DND-41 (cell line): Measurements from ENCODE around the gene DEK.

ENCODE experiments used
- ATAC-seq: fragments of 200-7000 bp; cut with Tn5 transposase; 3 replicates; pipeline ENCODE4 v1.9.1; 2021; ENCODE audit warnings: low read depth; ENCODE audit not compliant: insufficient read depth
- DNase-seq: peaks from one replicate; pipeline ENCODE4 v3.0.0-alpha.2; 2020
- H2AFZ ChIP-seq: 2 replicates; pipeline ENCODE4 v1.6.0; 2012; ENCODE audit warnings: low read depth, low read length
- H3K27ac ChIP-seq: 2 replicates; pipeline ENCODE4 v1.5.1; 2012; ENCODE audit warnings: low read length, inconsistent platforms
- H3K27me3 ChIP-seq: fragments of 200-600 bp; sonication (generic); 2 replicates; pipeline ENCODE4 v1.6.0; 2012; ENCODE audit warnings: low read length, mild to moderate bottlenecking, inconsistent platforms; ENCODE audit not compliant: insufficient read depth, poor library complexity
- H3K36me3 ChIP-seq: 2 replicates; pipeline ENCODE4 v1.5.1; 2012; ENCODE audit warnings: low read length, inconsistent platforms; ENCODE audit not compliant: insufficient read depth
- H3K4me1 ChIP-seq: 2 replicates; pipeline ENCODE4 v1.5.1; 2012; ENCODE audit warnings: mild to moderate bottlenecking, low read length; ENCODE audit not compliant: insufficient read depth
- H3K4me2 ChIP-seq: 2 replicates; pipeline ENCODE4 v1.6.0; 2012; ENCODE audit warnings: mild to moderate bottlenecking, moderate library complexity, low read length, inconsistent platforms; ENCODE audit not compliant: insufficient read depth
- H3K4me3 ChIP-seq, 2 experiments: fragments of 200-600 bp in 1 of 2; shearing (Covaris generic) in 1 of 2; 2 replicates each; pipeline ENCODE4 v1.5.1; 2012 to 2016; ENCODE audit warnings: inconsistent platforms in 2 of 2, low read length in 2 of 2, mild to moderate bottlenecking in 2 of 2, low read depth in 1 of 2, moderate library complexity in 1 of 2
- H3K79me2 ChIP-seq: 2 replicates; pipeline ENCODE4 v1.6.0; 2012; ENCODE audit warnings: low read length, inconsistent platforms; ENCODE audit not compliant: insufficient read depth
- H3K9ac ChIP-seq: 2 replicates; pipeline ENCODE4 v1.6.0; 2012; ENCODE audit warnings: low read depth, mild to moderate bottlenecking, inconsistent platforms, low read length, moderate library complexity
- H3K9me3 ChIP-seq: 2 replicates; pipeline ENCODE4 v1.5.1; 2012; ENCODE audit warnings: low read length, moderate library complexity, mild to moderate bottlenecking, inconsistent platforms; ENCODE audit not compliant: insufficient read depth, severe bottlenecking
- H4K20me1 ChIP-seq: 2 replicates; pipeline ENCODE4 v1.6.0; 2012; ENCODE audit warnings: low read length; ENCODE audit not compliant: insufficient read depth
- EZH2 ChIP-seq: IDR thresholded peaks from 3 replicates; pipeline ENCODE4 v1.6.1; 2012; ENCODE audit warnings: borderline replicate concordance, low read depth, mild to moderate bottlenecking, moderate library complexity, low read length, inconsistent platforms; ENCODE audit not compliant: severe bottlenecking
- TF ChIP-seq, protein P1 (sequence below): IDR thresholded peaks from 2 replicates; pipeline ENCODE4 v1.5.1; 2012; ENCODE audit warnings: borderline replicate concordance, low read length, moderate library complexity, mild to moderate bottlenecking; ENCODE audit not compliant: poor library complexity, severe bottlenecking; ENCODE audit errors: extremely low read depth

DEK gene

GRCh38 chr6:18293076-18293904 lies 29.0 kb upstream of the DEK start:
- Histone ChIP-seq H3K79me2 (no peaks in the 10 kb centered on the region), H3K36me3 (no peaks in the 10 kb centered on the region), H3K9ac (no peak overlapping the region), H3K9me3 (no peaks in the 10 kb centered on the region), H3K4me1 (no peaks in the 10 kb centered on the region), H3K4me3 (no peak overlapping the region), H3K27ac (no peak overlapping the region), H3K4me2 (no peak overlapping the region), H4K20me1 (no peaks in the 10 kb centered on the region), H2AFZ (no peak overlapping the region), H3K27me3 (no peaks in the 10 kb centered on the region)
- TF ChIP-seq, protein P1, sequence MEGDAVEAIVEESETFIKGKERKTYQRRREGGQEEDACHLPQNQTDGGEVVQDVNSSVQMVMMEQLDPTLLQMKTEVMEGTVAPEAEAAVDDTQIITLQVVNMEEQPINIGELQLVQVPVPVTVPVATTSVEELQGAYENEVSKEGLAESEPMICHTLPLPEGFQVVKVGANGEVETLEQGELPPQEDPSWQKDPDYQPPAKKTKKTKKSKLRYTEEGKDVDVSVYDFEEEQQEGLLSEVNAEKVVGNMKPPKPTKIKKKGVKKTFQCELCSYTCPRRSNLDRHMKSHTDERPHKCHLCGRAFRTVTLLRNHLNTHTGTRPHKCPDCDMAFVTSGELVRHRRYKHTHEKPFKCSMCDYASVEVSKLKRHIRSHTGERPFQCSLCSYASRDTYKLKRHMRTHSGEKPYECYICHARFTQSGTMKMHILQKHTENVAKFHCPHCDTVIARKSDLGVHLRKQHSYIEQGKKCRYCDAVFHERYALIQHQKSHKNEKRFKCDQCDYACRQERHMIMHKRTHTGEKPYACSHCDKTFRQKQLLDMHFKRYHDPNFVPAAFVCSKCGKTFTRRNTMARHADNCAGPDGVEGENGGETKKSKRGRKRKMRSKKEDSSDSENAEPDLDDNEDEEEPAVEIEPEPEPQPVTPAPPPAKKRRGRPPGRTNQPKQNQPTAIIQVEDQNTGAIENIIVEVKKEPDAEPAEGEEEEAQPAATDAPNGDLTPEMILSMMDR, result no peak
- TF ChIP-seq EZH2, result no peak
- ATAC-seq (no peak), DNase-seq (no peak)

- Histone ChIP-seq H3K36me3 (no peaks in the 10 kb centered on the region), H2AFZ (no peak overlapping the region), H3K4me2 (no peak overlapping the region), H4K20me1 (no peaks in the 10 kb centered on the region), H3K79me2 (no peaks in the 10 kb centered on the region), H3K4me3 (no peak overlapping the region), H3K9me3 (no peaks in the 10 kb centered on the region), H3K27ac (no peak overlapping the region), H3K27me3 (no peaks in the 10 kb centered on the region), H3K9ac (no peak overlapping the region), H3K4me1 (no peaks in the 10 kb centered on the region)
- DNase-seq (no peak), ATAC-seq (no peak)
- TF ChIP-seq EZH2, result no peak
- TF ChIP-seq, protein P1, result no peak
Measured at GRCh38 chr6:18289283-18289682, 25.0 kb upstream of the DEK start.

GRCh38 chr6:18284261-18284660 lies 19.9 kb upstream of the DEK start:
- TF ChIP-seq, protein P1, result no peak
- no peak for TF ChIP-seq EZH2
- DNase-seq (no peak), ATAC-seq (no peak)
- no peak overlapping the region for H3K27ac ChIP-seq
- no peaks in the 10 kb centered on the region for H3K79me2 ChIP-seq
- H3K9me3 ChIP-seq, result no peaks in the 10 kb centered on the region
- H3K4me1 ChIP-seq, result no peaks in the 10 kb centered on the region
- H3K36me3 ChIP-seq, result no peaks in the 10 kb centered on the region
- no peak overlapping the region for H3K9ac ChIP-seq
- H3K27me3 ChIP-seq, result peaks cover 7% of the 10 kb centered on the region
- no peak overlapping the region for H3K4me2 ChIP-seq
- no peak overlapping the region for H2AFZ ChIP-seq
- no peaks in the 10 kb centered on the region for H4K20me1 ChIP-seq
- no peak overlapping the region for H3K4me3 ChIP-seq

- H3K4me2 ChIP-seq, result no peak overlapping the region
- H2AFZ ChIP-seq, result no peak overlapping the region
- peaks cover 7% of the 10 kb centered on the region for H3K27me3 ChIP-seq
- H4K20me1 ChIP-seq, result no peaks in the 10 kb centered on the region
- H3K4me1 ChIP-seq, result no peaks in the 10 kb centered on the region
- DNase-seq (no peak), ATAC-seq (no peak)
- H3K79me2 ChIP-seq, result no peaks in the 10 kb centered on the region
- TF ChIP-seq EZH2, result no peak
- TF ChIP-seq, protein P1, result no peak
- no peak overlapping the region for H3K4me3 ChIP-seq
- H3K9ac ChIP-seq, result no peak overlapping the region
- no peak overlapping the region for H3K27ac ChIP-seq
- H3K9me3 ChIP-seq, result no peaks in the 10 kb centered on the region
- H3K36me3 ChIP-seq, result no peaks in the 10 kb centered on the region
Measured at GRCh38 chr6:18281564-18281963, 17.2 kb upstream of the DEK start.
